ENCODE data around the gene CTNNA2.

- no peak for TF ChIP-seq CTCF (IDR thresholded peaks at IDR 0.05; ENCODE audit: low read depth, low read length)
- no peak for TF ChIP-seq EZH2phosphoT487 (IDR thresholded peaks at IDR 0.05; ENCODE audit: low read depth)
These were observed 1032.8 kb downstream of the CTNNA2 start for GRCh38 chr2:80545420-80546210.

Measured in OCI-LY3 (cell line).